Measurements from ENCODE around the gene FUT6.
"Not testable (repeated sequence)": the region's sequence is repeated elsewhere in the genome, so short reads cannot be mapped to it uniquely, and the experiment has no call there.

Gene FUT6

GRCh38 chr19:5788422-5788821, 51.1 kb downstream of the FUT6 start:
- no peak for FAIRE-seq
- no peak for DNase-seq (ENCODE audit: insufficient read length, low spot score)

DNA sequence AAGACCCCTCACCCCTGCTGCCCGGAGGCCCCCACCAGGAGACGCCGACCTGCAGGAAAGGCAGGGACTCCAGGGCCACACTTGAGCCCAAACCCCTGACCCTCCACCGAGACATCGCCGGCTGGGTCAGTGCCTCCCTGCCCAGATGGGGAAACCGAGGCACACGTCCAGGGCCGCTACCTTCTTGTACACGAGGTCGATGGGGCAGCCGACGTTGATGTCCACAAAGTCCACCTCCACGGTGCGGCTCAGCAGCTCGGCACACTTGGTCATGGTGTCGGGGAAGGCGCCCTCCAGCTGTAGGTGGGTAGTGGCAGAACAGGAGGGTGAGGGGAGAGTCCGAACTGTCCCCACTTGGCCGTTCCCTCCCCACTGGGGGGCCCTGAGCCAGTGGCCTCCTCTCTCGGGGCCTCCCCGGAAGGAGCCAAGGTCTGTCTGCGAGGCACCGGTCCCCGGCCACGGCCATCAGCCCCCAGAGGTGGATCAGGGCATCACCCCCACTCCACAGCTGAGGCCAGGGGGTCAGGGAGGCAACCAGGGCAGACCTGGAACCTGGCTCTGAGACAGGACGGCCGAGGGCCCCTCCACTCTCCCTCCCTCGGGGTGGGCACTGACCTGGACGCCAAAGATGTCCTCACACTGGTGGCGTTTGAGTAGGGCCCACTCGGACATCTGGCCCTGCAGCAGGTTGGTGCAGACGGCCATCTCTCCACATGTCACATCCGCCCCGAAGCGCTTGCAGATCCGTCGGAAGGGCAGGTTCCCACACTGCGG, 51.9 kb downstream of the FUT6 start:
- FAIRE-seq: no peak

GRCh38 chr19:5786593-5787408, 52.7 kb downstream of the FUT6 start:
- DNase-seq (ENCODE audit: insufficient read length, low spot score) (no peak), FAIRE-seq (no peak)

More for the DNA sequence above, 51.9 kb downstream of the FUT6 start:
- DNase-seq (ENCODE audit: insufficient read length, low spot score): no peak

GRCh38 chr19:5785423-5785822, 54.1 kb downstream of the FUT6 start:
- DNase-seq (ENCODE audit: insufficient read length, low spot score) (no peak), FAIRE-seq (no peak)

DNA sequence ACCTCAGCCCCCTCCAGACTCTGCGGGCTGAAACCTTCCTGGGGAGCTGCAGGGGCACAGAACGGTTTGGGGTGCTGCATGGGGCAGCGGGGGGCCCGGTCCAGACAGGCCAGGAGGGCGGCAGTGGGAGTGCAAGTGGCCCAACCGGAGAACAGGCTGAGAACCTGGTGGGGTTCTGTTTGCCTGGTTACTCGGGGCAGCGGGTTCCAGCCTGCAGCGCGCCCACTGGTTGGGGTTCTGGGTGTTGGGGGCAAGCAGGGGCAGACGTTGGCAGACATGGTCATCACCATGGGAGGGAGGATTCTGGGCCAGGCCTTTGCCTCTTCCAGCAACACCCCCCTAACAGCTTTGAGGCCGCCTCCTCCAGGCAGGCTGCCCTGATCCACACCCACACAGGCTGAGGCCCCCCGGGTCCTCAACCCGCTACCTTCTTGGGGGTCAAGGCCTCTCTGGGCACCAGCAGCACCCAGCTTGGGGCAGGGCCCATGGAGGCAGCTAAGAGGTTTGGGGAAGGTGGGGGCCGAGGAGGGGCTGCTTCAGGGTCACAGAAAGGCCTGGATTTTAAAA, 54.8 kb downstream of the FUT6 start, which contains the start of gene PRR22:
Gene PRR22, minus strand, starts transcription at position 166 of the 567 bp plus-strand sequence. Its CDS starts 86 bp downstream, at position 80.
- no peak for FAIRE-seq
- no peak for DNase-seq (ENCODE audit: insufficient read length, low spot score)

- FAIRE-seq (no peak), DNase-seq (ENCODE audit: insufficient read length, low spot score) (no peak)
These were observed 56.3 kb downstream of the FUT6 start for GRCh38 chr19:5782945-5783919.

- no peak for FAIRE-seq
- DNase-seq (ENCODE audit: insufficient read length, low spot score): no peak
These were observed 57.2 kb downstream of the FUT6 start for GRCh38 chr19:5782322-5782721.

GRCh38 chr19:5780916-5781315, 58.6 kb downstream of the FUT6 start:
- FAIRE-seq: not testable (repeated sequence)

More at GRCh38 chr19:5780916-5781315, 58.6 kb downstream of the FUT6 start:
- not testable (repeated sequence) for DNase-seq (ENCODE audit: insufficient read length, low spot score)

Measured in HTR-8/SVneo (cell line).